Stimulated activated CD4-positive, alpha-beta T cell treated with anti-CD3 and anti-CD28 coated beads, Interleukin-2, amount 100 ng/mL, for 4 hours (primary cell): ENCODE results near the gene PITPNC1.

Experiments used
- DNase-seq: peaks from one replicate; pipeline ENCODE4 v3.0.0-alpha.2; 2020; ENCODE audit warnings: low read depth

Gene PITPNC1

GRCh38 chr17:67549820-67550219, 172.7 kb downstream of the PITPNC1 start:
- no peak for DNase-seq

GRCh38 chr17:67554634-67555033, 177.6 kb downstream of the PITPNC1 start:
- DNase-seq: no peak

GRCh38 chr17:67555855-67556254, 178.8 kb downstream of the PITPNC1 start:
- no peak for DNase-seq

GRCh38 chr17:67557052-67557845, 180.2 kb downstream of the PITPNC1 start:
- no peak for DNase-seq

GRCh38 chr17:67557921-67558320, 180.8 kb downstream of the PITPNC1 start:
- DNase-seq: no peak

- DNase-seq: no peak
Observed at GRCh38 chr17:67558740-67559380, 181.8 kb downstream of the PITPNC1 start.

- no peak for DNase-seq
Observed at GRCh38 chr17:67559381-67559966, 182.4 kb downstream of the PITPNC1 start.

GRCh38 chr17:67562005-67562404, 184.9 kb downstream of the PITPNC1 start:
- no peak for DNase-seq

GRCh38 chr17:67563692-67564228, 186.7 kb downstream of the PITPNC1 start:
- no peak for DNase-seq

- DNase-seq: no peak
Observed at GRCh38 chr17:67565068-67565467, 188.0 kb downstream of the PITPNC1 start.

GRCh38 chr17:67566656-67567055, 189.6 kb downstream of the PITPNC1 start:
- DNase-seq: no peak

- DNase-seq: no peak
Observed at GRCh38 chr17:67569015-67569451, 192.0 kb downstream of the PITPNC1 start.

- DNase-seq: no peak
Observed at GRCh38 chr17:67569873-67570272, 192.8 kb downstream of the PITPNC1 start.

GRCh38 chr17:67570797-67571196, 193.7 kb downstream of the PITPNC1 start:
- no peak for DNase-seq

GRCh38 chr17:67571478-67571877, 194.4 kb downstream of the PITPNC1 start:
- no peak for DNase-seq

GRCh38 chr17:67573987-67574657, 197.0 kb downstream of the PITPNC1 start:
- no peak for DNase-seq

GRCh38 chr17:67574658-67575293, 197.7 kb downstream of the PITPNC1 start:
- no peak for DNase-seq

- DNase-seq: no peak
Observed at GRCh38 chr17:67575325-67575724, 198.2 kb downstream of the PITPNC1 start.

GRCh38 chr17:67576471-67577115, 199.5 kb downstream of the PITPNC1 start:
- DNase-seq: no peak

GRCh38 chr17:67577429-67578141, 200.5 kb downstream of the PITPNC1 start:
- no peak for DNase-seq

GRCh38 chr17:67578142-67578457, 201.0 kb downstream of the PITPNC1 start:
- no peak for DNase-seq
